ENCODE data around the gene TMEM168. TPM values are rescaled to one million over a fixed set of nuclear protein-coding genes. Genes with fewer than 3 reads are reported as not detected.

TMEM168 gene
- total RNA-seq, 1 experiment from 2014 or later = 11.2 TPM

DNA sequence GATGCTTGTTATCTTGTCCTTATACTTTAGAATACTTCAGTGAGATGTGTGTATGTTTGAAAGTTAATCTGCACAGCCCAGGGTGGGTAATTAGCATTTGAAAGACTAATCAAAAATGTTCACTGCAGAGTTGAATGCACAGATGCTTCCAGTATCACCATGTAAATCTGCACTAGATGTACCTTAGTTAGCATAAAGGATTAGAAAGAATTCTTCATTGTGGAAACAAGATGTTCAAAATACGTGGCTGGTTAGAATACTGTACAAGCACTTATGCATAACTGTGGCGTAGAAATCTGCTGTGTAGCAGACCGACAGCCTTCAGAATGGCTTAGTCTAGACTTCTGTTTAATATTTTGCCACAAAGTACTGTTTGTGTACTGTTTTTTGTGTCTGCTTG is 2.2 kb upstream of the TMEM168 start (continued):
- TF ChIP-seq, protein P1, sequence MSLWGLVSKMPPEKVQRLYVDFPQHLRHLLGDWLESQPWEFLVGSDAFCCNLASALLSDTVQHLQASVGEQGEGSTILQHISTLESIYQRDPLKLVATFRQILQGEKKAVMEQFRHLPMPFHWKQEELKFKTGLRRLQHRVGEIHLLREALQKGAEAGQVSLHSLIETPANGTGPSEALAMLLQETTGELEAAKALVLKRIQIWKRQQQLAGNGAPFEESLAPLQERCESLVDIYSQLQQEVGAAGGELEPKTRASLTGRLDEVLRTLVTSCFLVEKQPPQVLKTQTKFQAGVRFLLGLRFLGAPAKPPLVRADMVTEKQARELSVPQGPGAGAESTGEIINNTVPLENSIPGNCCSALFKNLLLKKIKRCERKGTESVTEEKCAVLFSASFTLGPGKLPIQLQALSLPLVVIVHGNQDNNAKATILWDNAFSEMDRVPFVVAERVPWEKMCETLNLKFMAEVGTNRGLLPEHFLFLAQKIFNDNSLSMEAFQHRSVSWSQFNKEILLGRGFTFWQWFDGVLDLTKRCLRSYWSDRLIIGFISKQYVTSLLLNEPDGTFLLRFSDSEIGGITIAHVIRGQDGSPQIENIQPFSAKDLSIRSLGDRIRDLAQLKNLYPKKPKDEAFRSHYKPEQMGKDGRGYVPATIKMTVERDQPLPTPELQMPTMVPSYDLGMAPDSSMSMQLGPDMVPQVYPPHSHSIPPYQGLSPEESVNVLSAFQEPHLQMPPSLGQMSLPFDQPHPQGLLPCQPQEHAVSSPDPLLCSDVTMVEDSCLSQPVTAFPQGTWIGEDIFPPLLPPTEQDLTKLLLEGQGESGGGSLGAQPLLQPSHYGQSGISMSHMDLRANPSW (CRISPR knock-in tag; conservative IDR thresholded peaks at IDR 0.05; ENCODE audit: low read depth) = no peak
- TF ChIP-seq, protein P2, sequence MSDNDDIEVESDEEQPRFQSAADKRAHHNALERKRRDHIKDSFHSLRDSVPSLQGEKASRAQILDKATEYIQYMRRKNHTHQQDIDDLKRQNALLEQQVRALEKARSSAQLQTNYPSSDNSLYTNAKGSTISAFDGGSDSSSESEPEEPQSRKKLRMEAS (CRISPR knock-in tag; IDR thresholded peaks at IDR 0.05) = no peak
- TF ChIP-seq, protein P3, sequence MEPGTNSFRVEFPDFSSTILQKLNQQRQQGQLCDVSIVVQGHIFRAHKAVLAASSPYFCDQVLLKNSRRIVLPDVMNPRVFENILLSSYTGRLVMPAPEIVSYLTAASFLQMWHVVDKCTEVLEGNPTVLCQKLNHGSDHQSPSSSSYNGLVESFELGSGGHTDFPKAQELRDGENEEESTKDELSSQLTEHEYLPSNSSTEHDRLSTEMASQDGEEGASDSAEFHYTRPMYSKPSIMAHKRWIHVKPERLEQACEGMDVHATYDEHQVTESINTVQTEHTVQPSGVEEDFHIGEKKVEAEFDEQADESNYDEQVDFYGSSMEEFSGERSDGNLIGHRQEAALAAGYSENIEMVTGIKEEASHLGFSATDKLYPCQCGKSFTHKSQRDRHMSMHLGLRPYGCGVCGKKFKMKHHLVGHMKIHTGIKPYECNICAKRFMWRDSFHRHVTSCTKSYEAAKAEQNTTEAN (CRISPR knock-in tag; IDR thresholded peaks at IDR 0.05) = no peak

DNA sequence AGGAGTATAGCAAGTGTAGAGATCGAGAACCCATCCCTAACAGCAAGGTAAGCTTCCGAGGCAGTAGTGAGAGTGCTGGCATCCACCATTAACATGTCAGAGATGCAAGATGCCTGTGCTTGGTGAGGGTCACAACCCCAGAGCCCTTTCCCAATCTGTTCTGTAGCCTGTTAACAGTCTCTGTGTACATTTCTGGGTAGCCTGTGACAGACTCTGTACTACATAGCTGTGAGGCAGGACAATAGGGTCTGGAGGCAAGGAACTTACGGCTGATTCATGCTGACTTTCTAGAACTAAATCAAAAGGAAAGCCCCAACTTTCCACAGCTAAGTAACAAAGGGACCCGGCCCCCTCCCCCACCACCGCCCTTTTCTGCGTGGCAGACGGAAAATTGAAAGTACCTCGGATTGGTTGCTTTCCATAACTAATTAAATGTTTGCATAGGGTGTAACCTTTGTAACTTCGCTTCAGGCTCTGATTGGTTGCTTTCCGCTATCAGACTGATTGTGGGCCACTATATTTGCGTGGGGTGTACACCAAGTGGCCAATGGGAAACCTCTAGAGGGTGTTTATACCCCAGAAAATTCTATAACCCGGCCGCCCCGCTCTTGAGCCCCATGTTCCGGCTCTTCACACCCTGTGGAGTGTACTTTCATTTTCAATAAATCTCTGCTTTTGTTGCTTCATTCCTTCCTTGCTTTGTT is 1.4 kb upstream of the TMEM168 start:
- no peak for TF ChIP-seq ZNF138 (CRISPR knock-in tag; conservative IDR thresholded peaks at IDR 0.05)
- no peak for TF ChIP-seq GRHL2 (CRISPR knock-in tag; IDR thresholded peaks at IDR 0.05; ENCODE audit: insufficient replicate concordance, severe bottlenecking)
- TF ChIP-seq ESRRA (CRISPR knock-in tag; IDR thresholded peaks at IDR 0.05; ENCODE audit: borderline replicate concordance) = no peak
- no peak for TF ChIP-seq FOXK1 (CRISPR knock-in tag; IDR thresholded peaks at IDR 0.05)
- no peak for TF ChIP-seq NR1H2 (CRISPR knock-in tag; IDR thresholded peaks at IDR 0.05)
- TF ChIP-seq MXD4 (CRISPR knock-in tag; IDR thresholded peaks at IDR 0.05; ENCODE audit: borderline replicate concordance) = no peak
- TF ChIP-seq CREB1 (CRISPR knock-in tag; IDR thresholded peaks at IDR 0.05) = no peak
- no peak for TF ChIP-seq ERG (CRISPR knock-in tag; IDR thresholded peaks at IDR 0.05)
- TF ChIP-seq GTF2I (CRISPR knock-in tag; conservative IDR thresholded peaks at IDR 0.05) = no peak
- no peak for TF ChIP-seq OVOL2 (CRISPR knock-in tag; IDR thresholded peaks at IDR 0.05; ENCODE audit: borderline replicate concordance)
- no peak for TF ChIP-seq ZNF423 (CRISPR knock-in tag; IDR thresholded peaks at IDR 0.05)
- TF ChIP-seq E2F4 (CRISPR knock-in tag; IDR thresholded peaks at IDR 0.05; ENCODE audit: borderline replicate concordance, low read depth) = no peak
- no peak for TF ChIP-seq PREB (CRISPR knock-in tag; IDR thresholded peaks at IDR 0.05; ENCODE audit: borderline replicate concordance)
- no peak for TF ChIP-seq E2F1 (CRISPR knock-in tag; IDR thresholded peaks at IDR 0.05)
- TF ChIP-seq TEAD4 (CRISPR knock-in tag; IDR thresholded peaks at IDR 0.05) = no peak
- no peak for TF ChIP-seq ZNF281 (CRISPR knock-in tag; IDR thresholded peaks at IDR 0.05)
- no peak for DNase-seq (ENCODE audit: low spot score)
- no peaks in the 10 kb centered on the region; the same call in 1 of the 2 replicates for H3K36me3 Mint-ChIP-seq
- ChIA-PET POLR2A (no interaction called here), CTCF (no interaction called here)
- no peak overlapping the region for H3K27ac Mint-ChIP-seq
- ATAC-seq = no peak
- H3K27me3 Mint-ChIP-seq (ENCODE audit: low read depth) = 0 out of 2 replicates have a peak, but pooled peaks cover 3% of the 10 kb centered on the region
- H3K9me3 Mint-ChIP-seq = no peaks in the 10 kb centered on the region
- H3K4me1 Mint-ChIP-seq = peaks cover 25% of the 10 kb centered on the region
- peak overlapping the region; percentile 85 for H3K4me3 Mint-ChIP-seq
